GM18868 (cell line): ENCODE measurements around the gene PCGF3.
A peak's percentile ranks its signal among the peaks of the same experiment; 100 is the strongest.
"Not testable (repeated sequence)": the region's sequence is repeated elsewhere in the genome, so short reads cannot be mapped to it uniquely, and the experiment has no call there.

Experiments
- ATAC-seq: cut with Tn5 transposase; IDR thresholded peaks from one replicate; pipeline ENCODE4 v1.9.1; 2021; ENCODE audit warnings: mild to moderate bottlenecking, moderate library complexity; ENCODE audit not compliant: unreplicated experiment

Gene PCGF3

DNA sequence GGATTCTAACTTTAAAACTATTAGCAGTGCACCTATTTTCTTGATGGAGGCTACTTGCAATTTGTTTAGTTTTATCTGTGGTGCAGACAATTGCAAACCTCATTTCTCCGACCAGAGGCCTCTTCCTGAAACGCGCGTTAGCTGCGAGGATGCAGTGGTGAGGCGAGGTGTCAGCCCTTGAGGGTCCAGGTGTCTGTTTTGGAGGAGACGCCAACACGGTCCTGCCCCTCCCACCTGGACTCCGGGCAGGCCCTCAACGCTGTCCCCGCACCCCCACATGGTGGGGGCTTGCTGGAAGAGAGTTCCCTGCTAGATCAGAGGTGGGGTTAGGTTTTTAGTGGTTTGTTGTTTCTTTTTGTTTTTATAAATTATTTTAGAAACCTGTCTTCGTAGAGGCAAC, 34.4 kb downstream of the PCGF3 start:
- ATAC-seq, result no peak

DNA sequence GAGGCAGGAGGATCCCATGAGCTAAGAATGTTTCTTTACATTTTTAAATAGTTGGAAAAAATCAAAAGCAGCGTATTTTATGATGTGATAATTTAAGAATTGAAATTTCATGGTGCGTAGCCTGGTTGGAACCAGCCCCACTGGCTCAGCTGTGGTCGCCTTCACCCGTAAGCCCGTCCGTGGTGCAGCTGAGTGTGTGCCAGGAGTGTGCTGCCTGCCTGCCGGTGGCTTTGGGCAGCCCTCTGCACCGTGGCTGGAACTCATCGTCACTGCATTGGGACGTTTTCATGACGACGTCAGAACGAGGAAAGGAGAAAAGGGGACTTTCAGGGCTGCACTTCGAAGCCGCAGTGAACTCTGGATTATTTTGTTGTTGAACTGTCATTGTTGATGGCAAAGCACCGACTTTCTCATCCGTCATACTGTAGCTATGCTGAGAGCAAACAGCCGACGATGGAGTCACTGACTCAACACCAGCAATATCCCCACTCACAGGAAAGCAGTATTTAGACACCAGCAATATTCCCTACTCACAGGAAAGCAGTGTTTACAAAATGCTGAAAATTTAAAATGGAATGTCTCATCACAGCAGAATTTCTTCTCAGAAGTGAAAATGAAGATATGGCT, 35.1 kb downstream of the PCGF3 start:
- ATAC-seq, result no peak

DNA sequence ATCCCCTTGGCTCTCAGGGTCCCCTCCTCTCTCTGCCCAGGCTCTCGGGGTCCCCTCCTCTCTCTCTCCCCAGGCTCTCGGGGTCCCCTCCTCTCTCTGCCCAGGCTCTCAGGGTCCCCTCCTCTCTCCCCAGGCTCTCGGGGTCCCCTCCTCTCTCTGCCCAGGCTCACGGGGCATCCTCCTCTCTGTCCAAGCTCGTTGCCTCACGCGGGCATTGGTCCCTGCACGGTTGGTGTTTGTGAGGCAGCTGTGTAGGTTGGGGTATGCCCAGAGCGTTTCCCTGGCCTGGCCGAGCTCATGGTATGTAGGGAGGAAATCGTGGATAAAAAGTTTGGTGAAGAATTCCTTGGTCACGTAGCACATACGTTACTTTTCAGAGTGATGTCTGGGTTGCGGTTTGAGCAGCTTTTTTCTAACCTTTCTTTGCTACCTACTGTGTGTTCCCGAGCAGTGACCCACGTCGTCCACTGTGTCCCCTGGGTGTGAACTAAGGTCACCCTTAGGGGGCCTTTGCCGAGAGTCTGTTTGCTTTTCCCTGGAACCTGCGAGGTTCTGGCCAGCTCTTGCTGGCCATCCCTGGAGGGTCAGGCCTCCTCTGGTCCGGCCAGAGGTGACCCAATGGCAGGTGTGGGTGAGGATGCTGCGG, 36.6 kb downstream of the PCGF3 start:
- no peak for ATAC-seq

DNA sequence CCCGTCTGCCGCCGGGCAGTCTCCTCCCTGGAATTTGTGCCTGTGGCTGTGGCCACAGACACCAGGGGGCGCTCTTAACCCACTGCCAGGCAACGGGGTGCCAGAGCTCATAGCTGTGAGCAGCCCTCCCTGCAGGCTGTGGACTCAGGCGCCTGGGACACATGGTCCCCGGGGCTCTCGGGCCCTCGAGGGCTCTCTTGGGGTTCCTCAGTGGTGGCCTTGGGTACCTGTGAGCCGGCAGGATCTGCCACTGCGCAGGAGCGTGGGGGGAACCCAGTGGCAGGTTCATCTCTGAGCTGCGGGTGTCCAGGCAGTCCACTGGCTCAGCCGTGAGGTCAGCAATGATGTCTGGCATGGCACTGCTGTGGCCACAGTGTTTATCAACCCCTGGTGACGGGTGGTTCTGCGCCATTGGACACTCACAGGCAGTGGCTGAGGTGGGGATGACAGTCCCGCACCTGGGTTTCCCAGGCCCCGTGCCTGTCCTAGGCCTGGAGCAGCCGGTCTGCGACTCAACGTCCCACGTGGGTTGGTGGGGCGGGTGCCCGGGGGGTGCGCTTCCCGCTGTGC, 37.2 kb downstream of the PCGF3 start:
- ATAC-seq, result peak; percentile 58

DNA sequence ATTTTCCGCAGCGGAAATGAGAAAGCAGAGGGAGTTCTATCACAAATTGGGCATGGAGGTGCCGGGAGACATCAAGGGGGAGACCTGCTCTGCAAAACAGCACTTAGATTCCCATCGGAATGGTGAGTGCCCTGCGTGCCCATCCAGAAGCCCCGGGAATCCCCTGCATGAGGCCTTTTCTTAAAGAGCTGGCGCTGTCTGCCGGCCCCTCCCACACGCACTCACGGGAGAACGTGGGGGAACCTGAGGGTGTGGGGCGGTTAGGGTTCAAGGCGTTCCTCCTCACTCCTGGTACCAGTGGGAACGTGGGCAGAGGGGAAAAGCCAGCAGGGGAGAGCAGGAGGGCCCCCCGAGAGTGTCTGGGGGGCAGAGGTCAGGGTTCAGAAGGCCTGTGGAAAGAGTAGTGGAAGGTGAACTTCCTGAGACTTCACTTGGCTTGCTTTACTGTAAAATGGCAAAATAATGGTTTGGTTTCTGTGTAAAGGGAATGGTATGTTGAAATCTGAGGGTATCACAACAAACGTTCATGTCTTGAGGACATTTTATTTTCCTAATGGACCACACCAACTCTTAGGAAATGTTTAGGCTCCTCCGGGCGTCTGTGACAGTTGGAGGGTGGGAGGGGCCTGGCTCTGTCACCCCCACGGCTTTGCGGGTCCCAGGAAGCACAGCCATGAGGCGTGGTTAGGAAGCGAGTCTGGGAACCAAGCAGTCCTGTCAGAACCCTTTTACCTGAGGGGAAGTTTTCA, 38.0 kb downstream of the PCGF3 start:
- no peak for ATAC-seq

DNA sequence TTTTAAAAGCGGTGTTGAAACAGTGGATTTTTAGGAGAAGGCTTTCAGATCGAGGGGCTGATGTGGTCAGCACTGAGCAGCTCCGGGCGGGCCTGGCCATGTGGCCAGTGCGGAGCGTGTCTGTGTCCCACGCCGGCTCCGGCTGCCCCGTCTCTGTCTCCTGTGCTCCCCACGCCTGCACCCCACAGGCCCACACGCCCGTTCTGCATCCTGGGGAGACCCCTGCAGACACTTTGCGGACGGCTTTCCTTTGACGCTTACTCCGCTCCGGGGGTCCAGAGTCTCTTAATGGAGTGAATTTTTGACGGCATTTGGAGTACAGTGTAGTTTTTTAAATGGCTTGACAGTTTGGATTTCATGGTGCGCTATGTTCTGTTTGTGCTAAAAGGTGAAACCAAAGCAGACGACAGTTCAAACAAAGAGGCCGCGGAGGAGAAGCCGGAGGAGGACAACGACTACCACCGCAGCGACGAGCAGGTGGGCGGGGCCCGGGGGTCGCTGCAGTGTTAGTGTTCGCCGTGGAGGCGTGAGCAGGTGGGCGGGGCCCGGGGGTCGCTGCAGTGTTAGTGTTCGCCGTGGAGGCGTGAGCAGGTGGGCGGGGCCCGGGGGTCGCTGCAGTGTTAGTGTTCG, 38.7 kb downstream of the PCGF3 start:
- ATAC-seq, result no peak

DNA sequence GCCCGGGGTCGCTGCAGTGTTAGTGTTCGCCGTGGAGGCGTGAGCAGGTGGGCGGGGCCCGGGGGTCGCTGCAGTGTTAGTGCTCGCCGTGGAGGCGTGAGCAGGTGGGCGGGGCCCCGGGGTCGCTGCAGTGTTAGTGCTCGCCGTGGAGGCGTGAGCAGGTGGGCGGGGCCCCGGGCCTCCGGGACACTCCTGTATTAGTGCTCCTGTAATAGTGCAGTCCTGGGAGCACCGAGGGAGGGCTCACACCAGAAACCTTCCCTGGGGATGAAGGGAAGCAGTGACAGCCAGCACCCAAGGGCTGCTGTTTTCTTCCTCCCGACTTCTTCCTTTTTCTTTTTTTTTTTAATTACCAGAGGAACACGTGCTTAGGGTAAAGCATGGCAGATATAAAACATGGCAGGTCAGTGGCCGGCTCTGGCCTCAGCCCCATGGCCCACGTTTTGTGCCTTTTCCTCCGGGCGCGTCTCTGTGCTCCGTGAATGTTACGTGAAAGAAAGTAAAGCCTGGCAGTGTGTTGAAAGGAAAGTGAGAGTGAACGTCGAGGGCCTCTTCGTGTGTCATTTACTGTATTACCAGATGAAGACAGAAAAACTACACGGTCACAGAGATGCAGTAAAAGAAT, 42.0 kb downstream of the PCGF3 start:
- ATAC-seq, result no peak

DNA sequence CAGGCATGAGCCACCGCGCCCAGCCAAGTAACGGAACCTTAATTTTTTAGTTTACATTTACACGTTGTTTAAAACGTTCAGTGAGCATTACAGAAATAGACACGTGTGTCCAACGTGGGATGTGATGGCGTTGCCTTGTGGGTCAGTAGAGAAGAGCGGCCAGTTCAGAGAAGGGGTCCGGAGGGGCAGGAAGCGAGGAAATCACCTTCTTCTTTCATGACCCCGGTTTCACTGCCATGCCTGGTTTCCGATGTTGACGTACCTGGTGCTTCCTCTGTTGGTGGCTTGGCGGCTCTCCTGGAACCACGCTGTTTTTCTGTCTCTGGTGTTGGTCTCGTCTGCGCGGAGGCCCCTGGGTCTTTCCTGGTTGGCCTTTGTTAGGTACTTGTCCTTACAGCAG, 42.8 kb downstream of the PCGF3 start:
- ATAC-seq, result no peak

DNA sequence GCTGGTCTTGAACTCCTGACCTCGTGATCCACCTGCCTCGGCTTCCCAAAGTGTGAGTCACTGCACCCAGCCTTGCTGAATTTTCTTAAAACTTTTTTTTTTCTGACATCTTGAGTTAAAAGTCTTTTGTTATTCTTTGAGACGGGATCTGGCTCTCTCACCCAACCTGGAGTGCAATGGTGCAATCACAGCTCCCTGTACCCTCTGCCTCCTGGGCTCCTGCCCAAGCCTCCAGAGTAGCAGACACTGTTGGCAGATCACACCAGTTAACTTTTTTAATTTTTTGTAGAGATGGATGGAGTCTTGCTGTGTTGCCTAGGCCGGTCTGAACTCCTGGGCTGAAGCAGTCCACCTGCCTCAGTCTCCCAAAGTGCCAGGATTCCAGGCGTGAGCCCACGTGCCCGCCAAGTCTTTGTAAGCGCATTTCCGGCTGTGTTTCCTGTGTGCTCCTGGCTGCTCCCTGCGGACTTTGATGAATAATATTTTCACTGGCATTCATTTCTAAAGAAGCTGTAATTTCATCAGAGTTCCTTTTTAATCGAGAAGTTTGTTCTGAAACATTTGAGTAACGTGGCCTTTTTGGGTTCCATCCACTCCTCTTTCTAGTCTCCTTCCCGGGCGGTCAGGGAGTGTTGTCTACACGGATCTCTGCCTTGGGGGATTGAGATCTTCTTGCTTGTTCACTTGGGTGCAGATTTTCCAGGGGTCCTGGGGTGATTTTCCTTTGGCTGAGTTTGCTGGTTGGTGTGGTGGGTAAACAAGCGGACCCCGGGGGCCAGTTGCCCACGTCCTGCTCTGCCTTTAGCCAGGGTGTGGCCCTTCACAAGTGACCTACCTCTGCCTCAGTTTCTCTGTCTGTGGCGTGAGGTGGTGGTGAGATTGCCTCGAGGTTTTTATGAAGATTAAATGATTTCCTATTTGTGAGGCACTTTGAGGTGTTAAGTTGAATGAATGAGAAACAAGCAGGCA, 44.4 kb downstream of the PCGF3 start:
- no peak for ATAC-seq

DNA sequence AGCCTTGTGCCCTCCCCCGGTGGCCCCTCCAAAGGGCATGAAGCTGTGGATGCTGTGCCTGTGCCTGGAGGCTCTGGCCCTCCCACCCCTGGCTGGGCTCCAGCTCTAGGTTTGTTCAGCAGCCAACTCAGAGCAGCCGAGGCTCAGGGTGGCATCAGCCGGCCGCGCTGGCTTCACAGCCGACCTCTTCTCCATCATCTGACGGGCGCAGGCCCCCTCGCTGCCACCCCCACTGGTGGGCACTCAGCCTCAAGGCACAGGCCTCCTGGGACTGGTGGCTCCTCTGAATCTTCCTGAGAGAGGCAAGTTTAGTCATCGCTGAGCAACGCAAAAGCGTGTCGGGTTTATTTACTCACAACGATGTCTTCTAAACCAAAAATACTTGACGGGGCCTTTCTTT, 46.0 kb downstream of the PCGF3 start:
- no peak for ATAC-seq

DNA sequence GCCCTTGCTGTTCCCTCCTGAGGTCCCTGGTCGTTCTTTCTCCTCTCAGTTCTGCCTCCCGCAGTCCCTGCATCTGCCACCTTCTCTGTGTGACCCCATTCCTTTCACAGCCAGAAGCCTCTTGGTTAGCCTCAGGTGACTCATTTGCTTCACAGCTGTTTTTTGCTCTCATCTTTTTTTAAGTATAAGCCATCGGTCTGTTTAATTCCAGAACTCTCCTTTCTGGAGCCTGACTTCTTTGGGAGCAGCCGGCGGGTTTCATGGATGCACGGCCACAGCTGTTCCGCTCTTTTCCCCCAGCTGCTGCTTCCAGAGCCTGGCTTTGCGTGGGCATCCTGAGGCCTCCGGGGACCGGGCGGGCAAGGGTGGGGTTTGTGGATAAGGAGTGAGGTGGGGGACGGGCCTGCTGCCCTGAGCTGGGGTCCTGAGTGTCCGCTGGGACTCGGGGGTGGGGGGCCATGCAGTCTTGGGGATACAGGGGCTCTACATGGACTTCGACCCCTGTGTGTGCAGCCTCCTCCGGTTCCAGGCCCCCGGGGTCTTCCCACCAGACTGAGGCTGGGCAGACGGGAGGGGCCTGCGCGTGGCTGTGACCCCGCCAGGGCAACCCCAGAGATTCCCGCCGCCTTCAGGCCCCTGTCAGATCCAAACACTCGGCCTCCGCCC, 46.7 kb downstream of the PCGF3 start:
- ATAC-seq, result no peak

DNA sequence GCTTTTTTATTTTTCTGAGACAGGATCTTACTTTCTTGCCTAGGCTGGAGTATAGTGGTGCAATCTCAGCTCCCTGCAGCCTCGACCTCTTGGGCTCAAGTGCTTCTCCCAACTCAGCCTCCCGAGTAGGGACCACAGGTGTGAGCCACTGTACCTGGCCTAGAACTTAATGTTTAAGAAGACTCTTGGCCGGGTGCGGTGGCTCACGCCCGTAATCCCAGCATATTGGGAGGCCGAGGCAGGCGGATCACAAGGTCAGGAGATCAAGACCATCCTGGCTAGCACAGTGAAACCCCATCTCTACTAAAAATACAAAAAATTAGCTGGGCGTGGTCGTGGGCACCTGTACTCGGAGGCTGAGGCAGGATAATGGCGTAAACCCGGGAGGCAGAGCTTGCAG, 47.6 kb downstream of the PCGF3 start:
- ATAC-seq, result not testable (repeated sequence)

DNA sequence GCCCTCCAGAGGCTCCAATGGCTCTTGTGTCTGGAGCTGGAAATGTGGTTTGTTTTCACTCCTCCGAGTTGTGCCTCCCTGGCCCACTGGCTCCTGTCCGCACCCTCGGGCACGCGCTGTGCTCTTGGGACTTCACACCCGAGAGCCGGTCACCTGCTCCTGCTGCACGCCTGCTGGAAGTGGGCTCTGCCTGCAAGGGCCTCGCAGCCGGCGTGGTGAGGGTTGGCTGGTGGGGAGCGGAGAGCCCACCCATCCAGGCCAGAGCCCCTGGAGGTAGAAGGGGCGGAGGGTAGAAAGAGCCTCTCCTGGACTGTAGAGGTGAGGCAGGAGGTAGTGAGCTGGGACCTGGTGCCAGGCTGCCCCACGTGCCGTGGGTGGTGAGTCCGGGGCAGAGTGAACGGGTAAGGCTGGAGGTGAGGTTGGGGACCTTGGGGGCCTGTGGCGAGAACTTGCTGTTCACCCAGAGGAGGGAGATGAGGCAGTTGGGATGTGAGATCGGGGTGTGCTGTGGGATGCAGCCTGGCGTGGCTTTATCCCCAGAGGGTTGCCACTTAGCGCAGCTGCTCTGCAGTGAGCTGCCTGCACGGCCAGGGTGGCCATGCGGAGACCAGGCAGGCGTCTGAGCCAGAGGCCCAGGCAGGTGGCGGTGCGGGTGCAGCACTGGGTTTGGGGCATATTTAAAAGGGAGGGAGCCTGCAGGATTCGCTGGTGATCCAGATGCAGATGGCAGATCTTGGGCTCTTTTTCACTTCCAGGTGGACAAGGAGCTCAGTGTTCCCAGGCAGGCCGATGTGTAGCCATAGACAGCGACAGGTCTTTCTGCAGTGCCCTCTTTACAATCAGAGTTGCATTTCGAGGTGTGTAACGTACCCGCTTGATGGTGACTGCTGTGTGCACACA, 48.8 kb downstream of the PCGF3 start:
- ATAC-seq, result no peak

DNA sequence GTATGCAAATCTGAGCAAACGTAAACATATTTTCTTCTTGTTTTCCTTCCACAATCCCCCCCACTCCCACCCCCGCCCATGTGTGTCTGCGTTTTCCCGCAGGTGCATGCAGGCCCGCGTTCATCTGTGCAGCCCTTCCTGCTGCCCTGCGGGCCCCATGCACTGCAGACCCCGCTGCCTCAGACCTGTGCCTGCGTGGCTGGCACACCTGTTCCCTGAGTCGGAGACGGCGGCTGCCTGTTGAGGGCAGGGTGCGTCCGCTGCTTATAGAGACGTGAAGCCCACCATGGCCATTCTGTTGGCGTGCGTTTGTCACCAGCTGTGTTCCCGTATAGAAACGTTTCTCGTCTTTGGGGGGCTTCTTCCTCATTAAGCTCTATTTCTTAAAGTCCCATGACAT, 51.5 kb downstream of the PCGF3 start:
- ATAC-seq, result no peak

DNA sequence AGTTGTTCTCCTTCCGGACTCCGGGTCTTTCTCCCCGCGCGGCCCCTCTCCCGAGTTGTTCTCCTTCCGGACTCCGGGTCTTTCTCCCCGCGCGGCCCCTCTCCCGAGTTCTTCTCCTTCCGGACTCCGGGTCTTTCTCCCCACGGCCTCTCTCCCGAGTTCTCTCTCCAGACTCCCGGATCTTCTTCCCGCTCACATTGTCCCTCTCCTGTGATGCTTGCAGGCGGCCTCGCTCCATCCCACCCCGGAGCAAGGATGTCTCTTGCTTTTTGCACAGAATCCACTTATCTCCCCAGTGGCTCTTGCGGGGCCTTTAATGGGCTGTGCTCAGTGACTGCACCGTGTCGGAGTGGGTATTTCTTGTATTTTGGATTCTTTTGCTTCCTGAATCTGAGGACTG, 54.2 kb downstream of the PCGF3 start:
- ATAC-seq, result not testable (repeated sequence)

DNA sequence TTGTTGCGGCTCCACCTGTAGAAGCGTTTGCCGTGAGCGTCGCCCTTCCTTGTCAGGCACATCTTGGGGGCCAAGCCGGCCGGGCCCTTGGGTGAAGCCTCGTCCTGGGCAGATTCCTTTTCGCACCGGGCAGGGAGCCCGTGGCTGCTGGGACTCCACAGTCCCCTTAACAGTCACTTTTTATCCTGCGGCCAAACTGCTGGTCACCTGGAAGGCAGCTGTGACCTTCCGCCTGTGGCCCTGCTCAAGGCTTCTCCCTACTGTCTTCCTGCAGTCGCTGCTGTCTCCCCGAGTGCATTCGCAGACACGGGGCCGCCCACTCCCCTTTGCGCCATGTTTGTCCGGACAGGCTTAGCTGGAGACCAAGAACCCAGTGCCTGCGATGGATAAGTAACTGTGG, 55.0 kb downstream of the PCGF3 start:
- ATAC-seq, result no peak

DNA sequence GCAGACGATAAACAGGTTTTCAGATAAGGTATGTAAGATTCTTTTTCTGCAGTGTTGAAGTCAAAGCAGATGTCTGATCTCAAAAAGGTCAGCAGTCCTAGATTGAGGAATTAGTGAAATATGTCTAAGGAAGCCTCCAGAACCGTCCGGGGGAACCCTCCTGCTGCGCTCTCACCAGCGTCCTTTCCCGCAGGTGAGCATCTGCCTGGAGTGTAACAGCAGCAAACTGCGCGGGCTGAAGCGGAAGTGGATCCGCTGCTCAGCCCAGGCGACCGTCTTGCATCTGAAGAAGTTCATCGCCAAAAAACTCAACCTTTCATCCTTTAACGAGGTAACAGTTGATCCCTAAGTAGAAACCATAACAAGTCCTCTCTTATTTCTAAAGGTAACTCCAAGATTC, 55.5 kb downstream of the PCGF3 start:
- no peak for ATAC-seq

DNA sequence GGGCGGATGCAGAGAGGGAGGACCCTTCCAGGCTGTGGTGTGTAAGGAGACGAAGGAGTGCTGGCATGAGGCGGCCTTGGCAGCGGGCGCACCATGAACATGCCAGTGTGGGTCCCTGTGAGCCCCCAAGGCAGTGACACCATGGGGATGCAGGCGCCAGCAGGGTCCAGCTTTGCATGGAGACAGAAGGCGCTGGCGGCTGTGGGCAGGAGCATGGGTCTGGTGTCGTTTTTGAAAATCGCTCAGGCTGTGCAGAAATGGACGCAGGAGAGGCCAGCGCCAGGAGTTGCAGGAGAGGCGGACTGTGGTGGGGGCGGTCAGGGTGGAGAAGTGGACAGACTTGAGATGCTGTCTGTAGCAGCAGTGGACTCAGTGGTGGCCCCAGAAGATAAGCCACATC, 56.1 kb downstream of the PCGF3 start:
- ATAC-seq, result no peak
